SK-N-MC (cell line): ENCODE data around the gene ZNF835.

Experiments used
- EZH2 ChIP-seq: fragments of 200-600 bp; sonication (generic); IDR thresholded peaks from one replicate; pipeline ENCODE4 v1.6.1; 2017; ENCODE audit warnings: antibody characterized with exemption
- FOXP2 ChIP-seq: optimal IDR thresholded peaks from 2 replicates; pipeline ENCODE3; 2011; ENCODE audit warnings: mild to moderate bottlenecking, moderate library complexity; ENCODE audit not compliant: insufficient read depth; ENCODE audit errors: extremely low read length, control extremely low read depth
- POLR2AphosphoS5 ChIP-seq: IDR thresholded peaks from 2 replicates; pipeline ENCODE4 v1.6.1; 2012; ENCODE audit warnings: mild to moderate bottlenecking, low read depth, low read length, borderline replicate concordance

DNA sequence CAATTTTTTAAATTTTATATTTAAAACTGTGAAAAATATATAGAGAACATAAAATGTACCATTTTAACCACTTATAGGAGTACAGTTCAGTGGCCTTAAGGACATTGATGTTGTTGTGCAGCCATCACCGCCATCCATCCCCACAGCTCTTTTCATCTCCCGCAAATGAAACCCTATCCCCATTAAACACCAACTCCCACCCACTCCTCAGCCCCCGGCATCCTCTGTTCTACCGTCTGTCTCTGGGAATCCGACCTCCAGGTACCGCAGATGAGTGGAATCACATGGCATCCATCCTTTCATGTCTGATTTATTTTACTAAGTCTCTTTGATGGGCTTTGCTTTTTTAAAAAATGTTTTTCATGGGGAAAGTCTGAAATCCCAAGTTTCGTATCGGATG, 52.4 kb downstream of the ZNF835 start:
- TF ChIP-seq POLR2AphosphoS5 (no peak), EZH2 (no peak), FOXP2 (no peak)
